HCT116 (cell line): ENCODE data around the gene CLIP4. TPM values are rescaled to one million over a fixed set of nuclear protein-coding genes. Genes with fewer than 3 reads are reported as not detected.

Experiments used
- ATAC-seq: fragments of 200-7000 bp; cut with Tn5 transposase; 2 replicates; pipeline ENCODE4 v1.9.1; 2020; ENCODE audit warnings: mild to moderate bottlenecking, moderate library complexity
- BruUV-seq: library from RNA; stranded (reverse); fragments of 400-500 nt; replicated peaks from 2 replicates; lab custom pipeline; 2021; lab: Mats Ljungman, UMichigan
- CTCF ChIA-PET: fragments of 300-600 bp; sonication (Branson Sonifier 250); formaldehyde crosslinking; loops from one replicate; lab custom pipeline; 2021; ENCODE audit warnings: antibody characterized with exemption; lab: Charles Lee
- POLR2A ChIA-PET: fragments of 300-600, 350-600 bp; sonication (Branson Sonifier 250); formaldehyde crosslinking; loops from one replicate; lab custom pipeline; 2021; ENCODE audit warnings: antibody characterized with exemption; lab: Charles Lee
- RAD21 ChIA-PET, 2 experiments: fragments of 300-600 bp; sonication (Branson Sonifier 250); formaldehyde crosslinking; loops; one replicate each; lab custom pipeline; 2023; ENCODE audit warnings: low total read pairs in 2 of 2; ENCODE audit not compliant: uncharacterized antibody in 2 of 2, unreplicated experiment in 2 of 2, low non-redundant PET in 1 of 2; lab: Charles Lee
- DNase-seq: peaks from one replicate; pipeline ENCODE4 v3.0.0-alpha.2; 2010; ENCODE audit warnings: low read depth, low spot score
- H2AFZ ChIP-seq: fragments of 200-600 bp; shearing (Covaris generic), sonication (generic); 2 replicates; pipeline ENCODE4 v1.6.1; 2017; ENCODE audit warnings: low read depth, mixed run types, mixed read lengths, antibody characterized with exemption, low read length; ENCODE audit not compliant: poor library complexity, severe bottlenecking
- H3K27ac ChIP-seq: 2 replicates; pipeline ENCODE4 v1.5.1; 2012; ENCODE audit warnings: low read depth, low read length
- H3K27me3 ChIP-seq: fragments of 200-600 bp; sonication (generic); 2 replicates; pipeline ENCODE4 v1.6.1; 2016; ENCODE audit warnings: mixed run types, low read length, mixed read lengths; ENCODE audit not compliant: insufficient read depth
- H3K36me3 ChIP-seq, 2 experiments: fragments of 200-500 bp in 1 of 2; fragments of 200-600 bp in 1 of 2; sonication (Bioruptor generic) in 1 of 2; sonication (generic) in 1 of 2; 2 replicates each; pipeline versions ENCODE4 v1.5.1 to v1.6.1; 2014 to 2016; ENCODE audit warnings: low read length in 2 of 2, inconsistent platforms in 1 of 2, mixed read lengths in 1 of 2, mixed run types in 1 of 2; ENCODE audit not compliant: insufficient read depth in 2 of 2, control insufficient read depth in 1 of 2
- H3K4me1 ChIP-seq, 2 experiments: fragments of 200-600 bp in 1 of 2; sonication (generic) in 1 of 2; 2 replicates each; pipeline versions ENCODE4 v1.5.1 to v1.6.1; 2012 to 2017; ENCODE audit warnings: low read length in 2 of 2, inconsistent platforms in 1 of 2, mild to moderate bottlenecking in 1 of 2, mixed read lengths in 1 of 2, mixed run types in 1 of 2, moderate library complexity in 1 of 2; ENCODE audit not compliant: insufficient read depth in 2 of 2, control insufficient read depth in 1 of 2
- H3K4me2 ChIP-seq: fragments of 200-600 bp; sonication (generic); 2 replicates; pipeline ENCODE4 v1.6.1; 2017; ENCODE audit warnings: mixed run types, low read length, mixed read lengths
- H3K4me3 ChIP-seq, 2 experiments: fragments of 200-600 bp in 1 of 2; sonication (generic) in 1 of 2; replicated peaks in 1 of 2; 2 replicates each; pipeline ENCODE4 v1.5.1; 2011 to 2016; ENCODE audit warnings: low read length in 2 of 2, control low read depth in 1 of 2, low read depth in 1 of 2, mild to moderate bottlenecking in 1 of 2, mixed read lengths in 1 of 2, mixed run types in 1 of 2
- H3K79me2 ChIP-seq: fragments of 200-600 bp; sonication (generic); 2 replicates; pipeline ENCODE4 v1.6.1; 2017; ENCODE audit warnings: mild to moderate bottlenecking, mixed run types, low read length, moderate library complexity, mixed read lengths; ENCODE audit not compliant: insufficient read depth
- H3K9ac ChIP-seq: fragments of 200-600 bp; sonication (generic); 2 replicates; pipeline ENCODE4 v1.6.1; 2016; ENCODE audit warnings: low read length, mixed read lengths
- H3K9me2 ChIP-seq: fragments of 200-600 bp; sonication (generic), shearing (Covaris generic); 2 replicates; pipeline ENCODE4 v1.6.1; 2017; ENCODE audit warnings: mixed run types, mild to moderate bottlenecking, moderate library complexity; ENCODE audit not compliant: insufficient read depth
- H3K9me3 ChIP-seq, 2 experiments: fragments of 200-500 bp in 1 of 2; fragments of 200-600 bp in 1 of 2; sonication (Bioruptor generic) in 1 of 2; sonication (generic) in 1 of 2; 2 replicates each; pipeline ENCODE4 v1.6.1; 2014 to 2017; ENCODE audit warnings: low read length in 2 of 2, mixed read lengths in 2 of 2, inconsistent platforms in 1 of 2, low read depth in 1 of 2, mild to moderate bottlenecking in 1 of 2, mixed run types in 1 of 2, moderate library complexity in 1 of 2; ENCODE audit not compliant: control insufficient read depth in 1 of 2, insufficient read depth in 1 of 2
- H4K20me1 ChIP-seq: fragments of 200-600 bp; sonication (generic), shearing (Covaris generic); 2 replicates; pipeline ENCODE4 v1.6.1; 2017; ENCODE audit warnings: mixed run types, mild to moderate bottlenecking, moderate library complexity; ENCODE audit not compliant: insufficient read depth
- EZH2phosphoT487 ChIP-seq: fragments of 200-600 bp; IDR thresholded peaks from 2 replicates; pipeline ENCODE4 v1.6.1; 2018; ENCODE audit warnings: antibody characterized with exemption, borderline replicate concordance
- FOSL1 ChIP-seq: IDR thresholded peaks from 2 replicates; pipeline ENCODE4 v1.6.1; 2012; ENCODE audit warnings: low read depth
- JUND ChIP-seq: IDR thresholded peaks from 2 replicates; pipeline ENCODE4 v1.6.1; 2012
- intact Hi-C: fragments of 100-400 bp; cut with micrococcal nuclease; formaldehyde crosslinking; loops from 2 replicates; pipeline ENCODE4 v1.10.0; 2022
- total RNA-seq: library from RNA; stranded (reverse); gene quantifications from one replicate; pipeline ENCODE4 v1.2.1, GENCODE V29; 2021; ENCODE audit not compliant: unreplicated experiment
- TF ChIP-seq, protein P1 (sequence below): IDR thresholded peaks from 2 replicates; pipeline ENCODE4 v1.6.1; 2011; ENCODE audit warnings: mild to moderate bottlenecking, low read length, moderate library complexity; ENCODE audit not compliant: insufficient replicate concordance; ENCODE audit errors: extremely low read depth
- TF ChIP-seq, protein P2 (sequence below): IDR thresholded peaks from 2 replicates; pipeline ENCODE4 v1.6.1; 2012

Gene CLIP4
- total RNA-seq, 1 experiment from 2014 or later: 27.8 TPM

- TF ChIP-seq, protein P1, sequence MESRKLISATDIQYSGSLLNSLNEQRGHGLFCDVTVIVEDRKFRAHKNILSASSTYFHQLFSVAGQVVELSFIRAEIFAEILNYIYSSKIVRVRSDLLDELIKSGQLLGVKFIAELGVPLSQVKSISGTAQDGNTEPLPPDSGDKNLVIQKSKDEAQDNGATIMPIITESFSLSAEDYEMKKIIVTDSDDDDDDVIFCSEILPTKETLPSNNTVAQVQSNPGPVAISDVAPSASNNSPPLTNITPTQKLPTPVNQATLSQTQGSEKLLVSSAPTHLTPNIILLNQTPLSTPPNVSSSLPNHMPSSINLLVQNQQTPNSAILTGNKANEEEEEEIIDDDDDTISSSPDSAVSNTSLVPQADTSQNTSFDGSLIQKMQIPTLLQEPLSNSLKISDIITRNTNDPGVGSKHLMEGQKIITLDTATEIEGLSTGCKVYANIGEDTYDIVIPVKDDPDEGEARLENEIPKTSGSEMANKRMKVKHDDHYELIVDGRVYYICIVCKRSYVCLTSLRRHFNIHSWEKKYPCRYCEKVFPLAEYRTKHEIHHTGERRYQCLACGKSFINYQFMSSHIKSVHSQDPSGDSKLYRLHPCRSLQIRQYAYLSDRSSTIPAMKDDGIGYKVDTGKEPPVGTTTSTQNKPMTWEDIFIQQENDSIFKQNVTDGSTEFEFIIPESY: no peak
Measured at GRCh38 chr2:29071032-29071975, 43.9 kb upstream of the CLIP4 start (continued).

DNA sequence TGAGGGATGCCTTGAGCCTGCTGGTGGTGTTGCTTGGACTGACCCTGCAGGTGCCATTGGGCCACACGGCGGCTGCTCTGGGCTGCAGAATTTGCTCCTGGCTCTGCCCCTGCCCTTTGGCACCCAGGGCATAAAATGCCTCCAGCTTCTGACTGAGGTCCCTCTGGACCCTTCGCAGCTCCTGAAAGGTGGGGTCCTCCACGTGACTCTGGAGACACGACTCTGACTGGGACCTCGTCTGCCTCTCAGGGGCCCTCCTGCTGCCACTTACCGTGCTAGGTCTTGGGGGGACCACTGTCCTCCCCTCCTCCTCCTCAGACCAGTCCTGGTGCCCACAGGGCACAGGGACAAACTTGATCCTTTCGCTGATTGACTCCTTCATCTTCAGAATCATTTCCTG lies 43.0 kb upstream of the CLIP4 start:
- no peak for ATAC-seq

More for the DNA sequence above, 43.0 kb upstream of the CLIP4 start:
- TF ChIP-seq EZH2phosphoT487: no peak
- TF ChIP-seq JUND: no peak
- TF ChIP-seq, protein P2, sequence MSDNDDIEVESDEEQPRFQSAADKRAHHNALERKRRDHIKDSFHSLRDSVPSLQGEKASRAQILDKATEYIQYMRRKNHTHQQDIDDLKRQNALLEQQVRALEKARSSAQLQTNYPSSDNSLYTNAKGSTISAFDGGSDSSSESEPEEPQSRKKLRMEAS: no peak
- TF ChIP-seq FOSL1: no peak
- no peak overlapping the region for H3K9ac ChIP-seq
- H3K79me2 ChIP-seq: no peaks in the 10 kb centered on the region
- CTCF ChIA-PET: no interaction called here
- peaks cover 0 to 9% of the 10 kb centered on the region in 2 experiments; a peak in 2 of 4 replicates for H3K4me1 ChIP-seq
- no peak overlapping the region for H3K4me2 ChIP-seq
- no peak overlapping the region for H3K4me3 ChIP-seq
- H2AFZ ChIP-seq: no peak overlapping the region
- POLR2A ChIA-PET: no interaction called here
- no peaks in the 10 kb centered on the region for H4K20me1 ChIP-seq
- RAD21 ChIA-PET: no interaction called here
- H3K36me3 ChIP-seq: no peaks in the 10 kb centered on the region
- no peaks in the 10 kb centered on the region for H3K27me3 ChIP-seq
- H3K27ac ChIP-seq: no peak overlapping the region
- no peaks in the 10 kb centered on the region for H3K9me2 ChIP-seq
- no TSS peak for BruUV-seq
- no peaks in the 10 kb centered on the region for H3K9me3 ChIP-seq
- DNase-seq: no peak
- intact Hi-C loops: no loop called here
